ENCODE data around the gene PRKAG1.

The PRKAG1 gene

DNA sequence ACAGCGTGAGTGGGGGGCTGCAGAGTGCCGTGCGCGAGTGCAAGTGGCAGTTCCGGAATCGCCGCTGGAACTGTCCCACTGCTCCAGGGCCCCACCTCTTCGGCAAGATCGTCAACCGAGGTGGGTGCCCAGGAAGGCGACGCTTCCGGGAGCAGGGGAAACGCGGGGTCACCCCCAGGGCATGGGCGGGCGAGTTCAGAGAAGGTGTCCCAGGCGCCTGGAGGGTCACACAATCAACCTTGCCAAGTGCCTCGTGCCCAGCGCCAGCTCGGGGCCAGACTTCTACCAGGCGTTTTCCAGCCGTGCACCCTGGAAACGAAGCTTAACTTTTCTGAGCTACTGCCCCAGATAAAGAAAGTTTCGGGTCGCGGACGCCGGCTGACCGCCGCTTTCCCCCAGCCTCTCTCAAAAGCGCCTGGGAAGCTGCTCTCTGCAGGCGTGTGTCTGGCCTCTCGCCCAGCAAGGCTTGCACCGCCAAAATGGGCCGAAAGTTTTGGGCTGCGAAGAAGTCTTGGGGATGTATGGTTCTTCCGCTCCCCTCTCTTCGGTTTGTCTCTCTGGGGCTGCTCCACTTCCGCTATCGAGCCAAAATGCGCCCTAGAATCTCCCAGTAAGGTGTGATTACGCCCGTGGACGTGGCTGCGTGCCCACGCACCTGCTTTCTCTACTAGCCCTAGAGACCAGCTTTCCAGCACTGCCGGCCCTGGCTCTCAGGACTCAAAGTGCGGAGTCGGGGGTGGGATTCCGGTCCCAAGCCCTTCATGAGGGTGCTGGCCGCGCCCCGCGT, 38.8 kb downstream of the PRKAG1 start:
- DNase-seq = no peak

DNA sequence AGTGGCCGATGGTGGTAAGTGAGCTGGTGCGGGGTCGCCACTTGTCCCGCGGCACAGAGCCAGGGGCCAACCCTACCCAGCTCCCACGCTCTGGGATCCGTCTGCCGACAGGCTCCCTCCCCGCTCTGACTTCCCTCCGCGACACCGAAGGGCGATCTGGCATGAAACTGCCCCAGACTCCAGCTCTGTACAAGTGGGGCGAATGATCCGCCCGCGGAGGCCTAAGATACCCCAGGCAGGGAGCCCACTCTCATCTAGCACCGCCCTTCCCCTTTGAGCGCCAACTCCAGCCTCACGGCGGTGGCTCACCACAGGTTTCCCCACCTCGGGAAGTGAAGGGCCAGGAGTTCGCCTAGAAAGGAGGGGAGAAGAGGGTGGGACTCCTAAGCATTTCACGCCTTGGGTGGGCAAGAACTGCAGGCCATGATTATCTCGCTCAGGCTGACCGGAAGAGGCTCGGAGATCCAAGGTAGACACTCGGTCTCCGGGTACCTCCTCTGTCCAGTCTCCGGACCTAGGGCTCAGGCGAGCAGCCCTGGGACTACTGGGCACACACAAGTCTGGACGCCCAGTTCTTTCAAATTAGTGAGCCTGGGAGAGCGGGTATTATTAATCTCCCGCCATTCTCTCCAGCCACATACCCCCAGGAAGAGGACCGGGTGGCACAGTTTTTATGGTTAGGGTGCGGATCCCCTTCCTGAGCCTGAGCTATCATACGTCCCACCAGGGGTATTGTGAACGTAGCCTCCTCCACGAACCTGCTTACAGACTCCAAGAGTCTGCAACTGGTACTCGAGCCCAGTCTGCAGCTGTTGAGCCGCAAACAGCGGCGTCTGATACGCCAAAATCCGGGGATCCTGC, 39.6 kb downstream of the PRKAG1 start:
- no peak for DNase-seq

GRCh38 chr12:48978291-48978740, 40.3 kb downstream of the PRKAG1 start, which contains the start of gene WNT1:
Gene WNT1 (plus strand): TSS chr12:48978322. CDS start chr12:48978651, 329 bp downstream.
- DNase-seq = no peak

- no peak for DNase-seq
Measured at GRCh38 chr12:48977290-48978281, 41.0 kb downstream of the PRKAG1 start.

DNA sequence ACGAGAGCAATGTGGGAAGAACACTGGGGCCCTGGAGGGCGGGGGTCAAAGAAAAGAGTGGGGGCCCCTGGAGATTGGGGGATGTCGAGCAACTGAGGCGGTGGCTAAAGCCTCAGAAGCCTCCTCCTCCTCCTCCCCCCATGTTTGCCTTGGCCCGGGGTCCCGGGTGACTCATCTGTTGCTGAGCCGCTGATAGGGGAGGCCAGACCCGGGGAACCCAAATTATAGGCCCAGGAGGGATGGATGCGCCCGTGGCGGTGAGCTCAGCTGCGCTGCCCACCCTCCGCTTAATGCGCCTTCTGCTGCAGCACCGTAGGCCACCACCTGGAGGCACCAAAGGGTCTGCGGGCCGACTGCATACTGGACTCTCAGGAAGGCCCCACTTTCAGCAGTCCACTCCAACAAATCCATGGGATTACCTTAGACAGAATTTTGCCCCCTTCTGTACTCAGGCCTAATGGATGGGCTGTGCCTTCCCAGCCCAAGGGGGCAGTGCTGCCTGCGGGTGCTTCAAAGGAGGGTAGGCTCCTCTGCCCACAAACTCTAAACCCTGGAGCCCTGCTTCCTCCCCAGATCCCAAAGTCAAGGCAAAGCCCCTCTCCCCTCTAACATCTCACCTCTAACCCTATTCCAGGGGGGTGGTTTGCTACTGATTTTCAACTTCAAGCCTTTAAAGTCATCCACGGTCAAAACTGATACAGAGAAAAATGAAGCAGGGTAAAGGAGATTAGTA, 44.5 kb downstream of the PRKAG1 start:
- no peak for DNase-seq

GRCh38 chr12:48973531-48973930, 45.0 kb downstream of the PRKAG1 start:
- no peak for DNase-seq

GRCh38 chr12:48972952-48973483, 45.6 kb downstream of the PRKAG1 start:
- DNase-seq = no peak

- no peak for DNase-seq
Measured at GRCh38 chr12:48972213-48972951, 46.2 kb downstream of the PRKAG1 start.

- DNase-seq = no peak
Measured at GRCh38 chr12:48970702-48971334, 47.8 kb downstream of the PRKAG1 start.

DNA sequence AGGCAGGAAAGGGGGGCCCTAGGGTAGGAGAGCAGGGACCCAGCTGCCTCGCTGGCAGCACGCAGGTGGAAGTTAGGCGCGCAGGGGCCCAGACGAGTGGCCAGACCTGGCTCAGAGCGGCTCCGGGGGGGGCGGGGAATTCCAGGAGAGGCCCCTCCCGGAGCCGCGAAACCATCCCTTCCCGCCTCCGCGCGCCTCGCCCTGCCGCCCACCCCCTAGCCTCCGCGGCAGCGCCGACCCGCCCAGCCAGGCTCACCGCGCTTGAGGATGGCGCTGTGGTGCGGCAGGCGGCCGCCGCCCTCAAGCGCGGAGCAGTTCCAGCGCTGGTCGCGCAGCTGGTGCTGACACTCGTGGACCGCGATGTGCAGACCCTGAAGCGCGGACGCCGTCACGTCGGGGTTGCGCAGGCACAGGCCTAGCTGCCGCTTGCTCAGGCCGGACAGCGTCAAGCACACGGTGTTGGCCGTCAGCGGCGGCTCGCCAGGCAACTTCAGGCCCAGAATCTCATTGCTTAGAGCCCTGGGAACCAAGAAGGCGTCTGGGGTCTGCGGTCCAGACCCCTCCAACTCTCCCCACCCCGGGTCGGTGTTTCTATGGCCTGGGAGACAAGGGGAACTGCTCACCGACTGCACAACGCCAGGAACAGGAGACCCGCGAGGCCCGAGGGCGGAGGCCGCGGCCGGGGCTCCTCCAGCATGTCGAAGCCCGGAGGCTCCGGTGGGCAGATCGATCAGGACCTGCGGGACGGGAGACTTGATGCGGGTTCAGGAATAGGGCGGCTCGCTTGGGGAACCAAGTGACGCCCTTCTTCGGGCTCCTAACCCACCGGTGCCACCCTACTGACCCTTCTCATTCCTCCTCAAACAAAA, 48.5 kb downstream of the PRKAG1 start:
- no peak for DNase-seq

DNA sequence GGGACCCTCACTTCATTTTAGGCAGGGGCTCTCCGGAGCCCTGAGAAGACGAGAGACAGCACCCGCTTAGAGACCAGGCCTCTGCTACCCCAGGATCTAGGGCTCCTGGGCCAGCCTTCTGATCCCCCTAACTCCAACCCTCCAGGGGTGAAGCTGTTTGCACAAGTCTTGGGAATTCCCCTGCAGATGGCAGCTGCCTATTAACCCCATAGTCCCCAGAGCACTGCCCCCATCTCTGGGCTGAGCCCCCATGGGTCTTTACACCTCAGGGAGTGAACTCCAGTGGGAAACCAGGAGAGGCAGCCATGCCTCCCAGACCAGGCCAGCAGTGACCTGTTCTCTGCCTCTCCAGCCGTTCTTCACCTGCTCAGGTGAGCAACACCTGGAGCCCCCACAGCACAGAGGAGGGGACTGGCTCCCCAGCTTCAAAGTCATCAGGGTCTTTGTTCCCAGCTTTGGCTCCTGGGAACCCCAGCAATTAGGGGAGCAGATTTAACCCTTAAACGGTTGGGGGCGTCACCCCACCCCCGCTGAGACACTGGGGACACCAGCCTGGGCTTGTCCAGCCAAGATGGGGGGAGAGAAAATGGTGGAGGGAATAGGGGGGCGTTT, 49.3 kb downstream of the PRKAG1 start:
- DNase-seq = no peak

DNA sequence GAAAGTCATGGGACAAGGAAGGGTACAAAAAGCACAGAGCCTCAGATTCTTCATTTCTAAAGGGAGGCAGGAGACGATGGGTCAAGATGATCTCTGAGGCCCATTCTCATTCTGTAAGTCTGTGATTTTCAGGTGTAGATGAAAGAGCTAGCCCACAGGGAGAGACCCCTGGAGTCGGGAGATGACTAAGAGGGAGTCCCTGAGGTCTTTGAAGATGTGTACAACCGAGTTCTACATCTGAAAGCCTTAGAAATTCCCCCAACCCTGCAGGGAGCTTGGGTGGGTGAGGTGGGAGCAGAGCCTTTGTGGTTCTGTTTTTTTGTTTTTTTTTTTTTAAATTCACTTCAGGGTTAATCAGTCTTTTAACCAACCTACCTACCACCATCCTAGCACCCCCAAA, 50.1 kb downstream of the PRKAG1 start:
- DNase-seq = no peak

DNA sequence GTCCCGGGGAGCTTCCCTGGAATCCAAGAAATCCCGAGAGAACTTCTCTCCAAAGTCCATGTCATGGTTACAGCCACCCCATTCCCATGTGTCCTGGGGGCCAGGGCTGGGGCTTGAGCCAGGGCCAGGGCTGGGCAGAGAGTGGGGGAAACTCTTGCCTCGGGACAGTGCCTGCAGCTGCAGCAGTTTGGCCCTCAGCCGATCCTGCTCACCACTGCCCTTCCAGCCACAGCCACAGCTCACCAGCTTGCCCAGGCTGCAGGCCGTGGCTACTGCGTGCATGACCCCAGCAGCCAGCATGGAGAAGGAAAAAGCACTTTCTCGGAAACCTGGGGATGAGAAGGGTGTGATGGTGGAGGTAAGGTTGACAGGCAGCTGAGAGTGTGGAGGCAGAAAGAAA, 50.6 kb downstream of the PRKAG1 start:
- DNase-seq = no peak

GRCh38 chr12:48966177-48966895, 52.2 kb downstream of the PRKAG1 start:
- no peak for DNase-seq

- no peak for DNase-seq
Measured at GRCh38 chr12:48965298-48965838, 53.2 kb downstream of the PRKAG1 start.

DNA sequence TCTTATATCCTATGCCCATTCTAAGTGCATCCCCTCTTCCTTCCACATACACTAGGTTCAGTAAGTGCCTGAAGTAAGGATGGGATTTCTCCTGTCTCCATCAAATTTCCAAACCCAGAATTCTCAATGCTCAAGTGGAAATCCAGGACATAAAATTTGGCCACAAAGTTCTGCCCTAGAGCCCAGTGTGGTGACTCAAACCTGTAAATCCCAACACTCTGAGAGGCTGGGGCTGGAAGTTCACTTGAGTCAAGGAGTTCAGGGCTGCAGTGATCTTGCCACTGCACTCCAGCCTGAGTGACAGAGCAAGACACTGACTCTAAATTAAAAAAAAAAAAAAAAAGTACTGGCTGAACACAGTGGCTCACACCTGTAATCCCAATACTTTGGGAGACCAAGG, 56.8 kb downstream of the PRKAG1 start:
- DNase-seq = no peak

DNA sequence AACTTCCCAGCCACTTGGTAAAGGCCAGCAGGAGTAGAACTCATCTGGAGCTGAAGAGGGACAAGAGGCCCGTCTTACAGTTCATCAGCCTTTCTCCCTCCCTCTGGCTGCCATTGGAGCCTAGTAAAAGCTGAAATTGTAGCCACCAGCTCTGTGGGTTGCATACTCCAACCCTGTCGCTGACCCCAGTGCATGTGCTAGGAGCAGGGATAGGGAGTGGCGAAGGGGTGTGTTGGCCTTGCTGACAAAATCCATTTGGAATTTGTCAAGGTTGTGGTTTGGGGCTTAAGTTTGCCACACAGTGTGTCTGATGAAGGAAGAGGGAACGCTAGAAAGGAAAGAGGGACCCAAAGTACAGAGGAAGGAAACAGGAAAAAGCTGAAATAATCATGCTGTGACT, 57.2 kb downstream of the PRKAG1 start:
- no peak for DNase-seq

DNA sequence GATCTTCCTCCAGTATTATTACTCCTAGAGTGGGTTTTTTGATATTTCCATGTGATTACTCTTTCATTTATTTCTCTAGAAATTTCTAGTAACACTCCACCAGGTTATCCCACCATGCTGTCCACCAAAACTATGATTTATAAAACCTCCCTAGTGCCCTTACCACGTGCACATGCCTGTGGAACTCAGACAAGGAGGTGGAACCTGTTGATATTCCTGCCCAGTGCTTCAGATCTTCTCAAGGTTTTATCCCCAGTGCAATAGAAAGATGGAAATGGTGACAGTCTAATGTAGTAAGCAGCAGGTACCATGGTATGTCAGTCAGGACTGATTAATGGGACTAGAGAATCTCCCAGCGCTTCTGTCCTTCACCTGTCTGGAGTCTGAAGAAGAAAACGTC, 57.7 kb downstream of the PRKAG1 start:
- DNase-seq = no peak
